MM.1S (cell line): ENCODE data around the gene ATP5MK.
A peak's percentile ranks its signal among the peaks of the same experiment; 100 is the strongest.
"Not testable (repeated sequence)": the region's sequence is repeated elsewhere in the genome, so short reads cannot be mapped to it uniquely, and the experiment has no call there.

ENCODE experiments used
- DNase-seq: peaks from one replicate; pipeline ENCODE4 v3.0.0-alpha.2; 2015
- H2AFZ ChIP-seq: fragments of 300-600 bp; sonication (generic); 2 replicates; pipeline ENCODE4 v1.6.0; 2016; ENCODE audit warnings: antibody characterized with exemption, low read length
- H3F3A ChIP-seq: fragments of 300-600 bp; sonication (generic); 2 replicates; pipeline ENCODE4 v1.6.1; 2016; ENCODE audit warnings: mild to moderate bottlenecking, antibody characterized with exemption, low read length, moderate library complexity, mixed read lengths; ENCODE audit not compliant: insufficient read depth
- H3K27ac ChIP-seq: fragments of 300-600 bp; sonication (generic); 2 replicates; pipeline ENCODE4 v1.5.1; 2016; ENCODE audit warnings: mild to moderate bottlenecking, low read length
- H3K27me3 ChIP-seq: fragments of 300-600 bp; sonication (generic); replicated peaks from 2 replicates; pipeline ENCODE4 v1.6.0; 2016; ENCODE audit warnings: low read length; ENCODE audit not compliant: insufficient read depth
- H3K36me3 ChIP-seq: fragments of 300-600 bp; sonication (generic); replicated peaks from 2 replicates; pipeline ENCODE4 v1.6.1; 2016; ENCODE audit warnings: mild to moderate bottlenecking, low read length, mixed read lengths; ENCODE audit not compliant: insufficient read depth
- H3K4me1 ChIP-seq: fragments of 300-600 bp; sonication (generic); 2 replicates; pipeline ENCODE4 v1.6.1; 2016; ENCODE audit warnings: low read length, mixed read lengths
- H3K4me2 ChIP-seq: fragments of 300-600 bp; sonication (generic); 2 replicates; pipeline ENCODE4 v1.6.0; 2016; ENCODE audit warnings: low read depth, low read length
- H3K4me3 ChIP-seq: fragments of 300-600 bp; sonication (generic); 2 replicates; pipeline ENCODE4 v1.5.1; 2016; ENCODE audit warnings: low read length, mixed read lengths
- H3K79me2 ChIP-seq: fragments of 300-600 bp; sonication (generic); 2 replicates; pipeline ENCODE4 v1.6.1; 2016; ENCODE audit warnings: mixed run types, low read length, mixed read lengths
- H3K9ac ChIP-seq: fragments of 300-600 bp; sonication (generic); 2 replicates; pipeline ENCODE4 v1.6.1; 2016; ENCODE audit warnings: low read length, mixed read lengths
- H3K9me2 ChIP-seq: fragments of 300-600 bp; sonication (generic); replicated peaks from 2 replicates; pipeline ENCODE4 v1.6.1; 2016; ENCODE audit warnings: mild to moderate bottlenecking, low read length, mixed read lengths; ENCODE audit not compliant: insufficient read depth
- H3K9me3 ChIP-seq: fragments of 300-600 bp; sonication (generic); replicated peaks from 2 replicates; pipeline ENCODE4 v1.6.1; 2016; ENCODE audit warnings: mild to moderate bottlenecking, low read length, mixed read lengths; ENCODE audit not compliant: insufficient read depth
- H4K20me1 ChIP-seq: fragments of 300-600 bp; sonication (generic); 2 replicates; pipeline ENCODE4 v1.6.1; 2016; ENCODE audit warnings: mild to moderate bottlenecking, low read length, moderate library complexity, mixed read lengths; ENCODE audit not compliant: insufficient read depth
- EZH2 ChIP-seq: fragments of 300-600 bp; sonication (generic); optimal IDR thresholded peaks from 2 replicates; pipeline ENCODE3; 2017; ENCODE audit warnings: low read depth, mild to moderate bottlenecking, antibody characterized with exemption, low read length, mixed read lengths
- EZH2phosphoT487 ChIP-seq: fragments of 300-600 bp; sonication (generic); IDR thresholded peaks from 2 replicates; pipeline ENCODE4 v1.6.1; 2018; ENCODE audit warnings: antibody characterized with exemption, low read length
- TF ChIP-seq, protein P1 (sequence below): fragments of 300-600 bp; sonication (generic); IDR thresholded peaks from 2 replicates; pipeline ENCODE4 v1.5.1; 2016; ENCODE audit warnings: antibody characterized with exemption, low read length, mixed read lengths

ATP5MK gene

DNA sequence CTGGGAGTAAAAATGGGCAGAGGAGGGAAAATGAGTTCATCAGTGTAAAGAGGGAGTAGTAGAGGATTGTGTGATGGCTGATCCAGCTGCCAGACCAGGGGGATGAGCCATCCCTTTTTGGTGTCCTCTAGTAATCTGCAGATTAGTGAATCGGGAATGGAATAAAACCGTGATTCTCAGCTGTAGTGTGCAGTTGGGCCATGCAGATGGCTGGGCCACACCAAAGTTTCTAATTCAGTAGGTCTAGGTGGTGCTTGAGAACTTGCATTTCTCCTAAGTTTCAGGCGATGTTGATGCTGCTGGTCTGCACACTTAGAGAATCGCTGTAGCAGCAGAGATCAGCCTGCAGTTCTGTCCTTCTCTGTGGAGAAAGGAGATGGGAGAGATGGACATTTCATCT lies 22.8 kb upstream of the ATP5MK start:
- Histone ChIP-seq H3K36me3 (peaks cover 29% of the 10 kb centered on the region), H3K9me2 (no peaks in the 10 kb centered on the region), H3K4me3 (no peak overlapping the region), H3K27ac (no peak overlapping the region), H3K27me3 (no peaks in the 10 kb centered on the region), H4K20me1 (no peaks in the 10 kb centered on the region), H3K79me2 (peaks cover 10% of the 10 kb centered on the region; the same call in 1 of the 2 replicates), H3F3A (no peaks in the 10 kb centered on the region), H2AFZ (no peak overlapping the region), H3K9me3 (no peaks in the 10 kb centered on the region), H3K4me2 (no peak overlapping the region), H3K4me1 (no peaks in the 10 kb centered on the region), H3K9ac (no peak overlapping the region)
- TF ChIP-seq, protein P1, sequence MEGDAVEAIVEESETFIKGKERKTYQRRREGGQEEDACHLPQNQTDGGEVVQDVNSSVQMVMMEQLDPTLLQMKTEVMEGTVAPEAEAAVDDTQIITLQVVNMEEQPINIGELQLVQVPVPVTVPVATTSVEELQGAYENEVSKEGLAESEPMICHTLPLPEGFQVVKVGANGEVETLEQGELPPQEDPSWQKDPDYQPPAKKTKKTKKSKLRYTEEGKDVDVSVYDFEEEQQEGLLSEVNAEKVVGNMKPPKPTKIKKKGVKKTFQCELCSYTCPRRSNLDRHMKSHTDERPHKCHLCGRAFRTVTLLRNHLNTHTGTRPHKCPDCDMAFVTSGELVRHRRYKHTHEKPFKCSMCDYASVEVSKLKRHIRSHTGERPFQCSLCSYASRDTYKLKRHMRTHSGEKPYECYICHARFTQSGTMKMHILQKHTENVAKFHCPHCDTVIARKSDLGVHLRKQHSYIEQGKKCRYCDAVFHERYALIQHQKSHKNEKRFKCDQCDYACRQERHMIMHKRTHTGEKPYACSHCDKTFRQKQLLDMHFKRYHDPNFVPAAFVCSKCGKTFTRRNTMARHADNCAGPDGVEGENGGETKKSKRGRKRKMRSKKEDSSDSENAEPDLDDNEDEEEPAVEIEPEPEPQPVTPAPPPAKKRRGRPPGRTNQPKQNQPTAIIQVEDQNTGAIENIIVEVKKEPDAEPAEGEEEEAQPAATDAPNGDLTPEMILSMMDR = no peak
- no peak for DNase-seq

DNA sequence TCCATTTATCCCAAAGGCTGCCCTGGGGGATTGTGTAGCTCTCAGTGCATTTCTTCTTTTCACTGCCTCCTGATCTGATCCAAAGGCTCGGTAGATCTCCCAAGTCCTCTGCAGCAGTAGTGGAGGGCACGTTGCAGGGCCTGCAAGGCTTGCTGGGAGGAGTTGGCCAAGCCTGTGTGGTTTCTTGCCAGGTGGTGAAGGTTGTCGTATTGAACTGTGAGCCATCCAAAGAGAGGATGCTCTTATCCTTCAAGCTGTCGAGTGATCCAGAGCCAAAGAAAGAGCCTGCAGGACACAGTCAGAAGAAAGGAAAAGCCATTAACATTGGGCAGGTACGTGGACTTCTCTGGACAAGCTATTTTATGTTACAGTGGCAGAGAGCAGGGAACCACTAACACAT lies 21.3 kb upstream of the ATP5MK start:
- Histone ChIP-seq H3K79me2 (peaks cover 10% of the 10 kb centered on the region; the same call in 1 of the 2 replicates), H3K27me3 (no peaks in the 10 kb centered on the region), H3F3A (no peaks in the 10 kb centered on the region), H3K9me2 (no peaks in the 10 kb centered on the region), H3K36me3 (peaks cover 29% of the 10 kb centered on the region), H4K20me1 (no peaks in the 10 kb centered on the region), H3K4me3 (no peak overlapping the region), H3K27ac (no peak overlapping the region), H3K9me3 (no peaks in the 10 kb centered on the region), H3K9ac (no peak overlapping the region), H3K4me1 (no peaks in the 10 kb centered on the region), H2AFZ (no peak overlapping the region), H3K4me2 (no peak overlapping the region)
- TF ChIP-seq EZH2 (no peak), EZH2phosphoT487 (no peak)
- TF ChIP-seq, protein P1 = no peak
- DNase-seq = no peak

DNA sequence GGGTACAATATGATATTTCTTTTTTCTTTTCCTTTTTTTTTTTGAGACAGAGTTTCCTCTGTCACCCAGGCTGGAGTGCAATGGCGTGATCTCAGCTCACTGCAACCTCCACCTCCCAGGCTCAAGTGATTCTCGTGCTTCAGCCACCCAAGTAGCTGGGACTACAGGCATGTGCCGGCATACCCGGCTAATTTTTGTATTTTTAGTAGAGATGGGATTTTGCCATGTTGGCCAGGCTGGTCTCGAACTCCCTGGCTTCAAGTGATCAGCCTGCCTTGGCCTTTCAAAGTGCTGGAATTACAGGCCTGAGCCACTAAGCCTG lies 20.8 kb upstream of the ATP5MK start:
- not testable (repeated sequence) for H3K9ac ChIP-seq, DNase-seq, H3K4me1 ChIP-seq, H3K4me3 ChIP-seq, H2AFZ ChIP-seq, H3F3A ChIP-seq, H3K27me3 ChIP-seq, H4K20me1 ChIP-seq, H3K9me2 ChIP-seq, H3K9me3 ChIP-seq, H3K27ac ChIP-seq, H3K4me2 ChIP-seq
- Histone ChIP-seq H3K36me3 (peaks cover 27% of the 10 kb centered on the region), H3K79me2 (peaks cover 10% of the 10 kb centered on the region; the same call in 1 of the 2 replicates)

DNA sequence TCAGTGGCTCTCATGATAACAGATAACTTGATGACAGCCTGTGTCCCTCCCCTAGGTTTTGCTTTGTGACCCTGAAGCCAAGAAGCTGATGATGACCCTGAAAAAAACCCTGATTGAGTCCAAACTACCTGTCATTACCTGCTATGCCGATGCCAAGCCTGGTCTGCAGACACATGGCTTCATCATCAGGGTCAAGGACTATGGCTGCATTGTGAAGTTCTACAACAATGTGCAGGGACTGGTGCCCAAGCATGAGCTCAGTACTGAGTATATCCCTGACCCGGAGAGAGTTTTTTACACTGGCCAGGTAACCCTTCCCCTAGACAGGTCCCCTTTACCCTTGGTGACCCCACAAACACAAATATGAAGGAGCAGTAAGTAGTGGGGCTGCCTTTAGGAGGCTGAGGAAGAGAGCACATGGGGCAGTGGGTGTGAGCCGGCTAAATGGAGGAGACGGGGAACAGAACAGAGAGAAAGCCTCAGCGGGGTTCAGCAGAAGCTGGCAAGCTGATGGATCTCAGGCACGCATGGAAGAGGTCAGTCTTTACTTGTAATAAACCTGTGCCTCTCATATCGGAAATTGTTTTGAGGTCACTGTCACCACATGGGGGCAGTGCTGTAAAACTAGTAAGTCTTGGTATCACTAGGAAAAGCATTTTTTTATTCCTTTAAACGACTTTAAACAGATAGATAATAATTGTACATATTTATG lies 20.3 kb upstream of the ATP5MK start:
- H3K4me2 ChIP-seq = no peak overlapping the region
- H4K20me1 ChIP-seq = no peaks in the 10 kb centered on the region
- peaks cover 27% of the 10 kb centered on the region for H3K36me3 ChIP-seq
- peaks cover 10% of the 10 kb centered on the region; the same call in 1 of the 2 replicates for H3K79me2 ChIP-seq
- H2AFZ ChIP-seq = no peak overlapping the region
- H3K4me1 ChIP-seq = no peaks in the 10 kb centered on the region
- peak; percentile 69 for DNase-seq
- H3K27ac ChIP-seq = no peak overlapping the region
- TF ChIP-seq EZH2phosphoT487 = no peak
- no peak for TF ChIP-seq EZH2
- TF ChIP-seq, protein P1 = peak; percentile 66
- no peaks in the 10 kb centered on the region for H3K27me3 ChIP-seq
- H3K9me3 ChIP-seq = no peaks in the 10 kb centered on the region
- no peaks in the 10 kb centered on the region for H3F3A ChIP-seq
- H3K9me2 ChIP-seq = no peaks in the 10 kb centered on the region
- H3K4me3 ChIP-seq = no peak overlapping the region
- H3K9ac ChIP-seq = no peak overlapping the region
